GDM1 (cell line): ENCODE data around the gene RALGPS2.
A peak's percentile ranks its signal among the peaks of the same experiment; 100 is the strongest.
"Not testable (repeated sequence)": the region's sequence is repeated elsewhere in the genome, so short reads cannot be mapped to it uniquely, and the experiment has no call there.

Experiments used
- DNase-seq: peaks from one replicate; lab custom pipeline; 2025; lab: John Stamatoyannopoulos, UW

RALGPS2 gene

DNA sequence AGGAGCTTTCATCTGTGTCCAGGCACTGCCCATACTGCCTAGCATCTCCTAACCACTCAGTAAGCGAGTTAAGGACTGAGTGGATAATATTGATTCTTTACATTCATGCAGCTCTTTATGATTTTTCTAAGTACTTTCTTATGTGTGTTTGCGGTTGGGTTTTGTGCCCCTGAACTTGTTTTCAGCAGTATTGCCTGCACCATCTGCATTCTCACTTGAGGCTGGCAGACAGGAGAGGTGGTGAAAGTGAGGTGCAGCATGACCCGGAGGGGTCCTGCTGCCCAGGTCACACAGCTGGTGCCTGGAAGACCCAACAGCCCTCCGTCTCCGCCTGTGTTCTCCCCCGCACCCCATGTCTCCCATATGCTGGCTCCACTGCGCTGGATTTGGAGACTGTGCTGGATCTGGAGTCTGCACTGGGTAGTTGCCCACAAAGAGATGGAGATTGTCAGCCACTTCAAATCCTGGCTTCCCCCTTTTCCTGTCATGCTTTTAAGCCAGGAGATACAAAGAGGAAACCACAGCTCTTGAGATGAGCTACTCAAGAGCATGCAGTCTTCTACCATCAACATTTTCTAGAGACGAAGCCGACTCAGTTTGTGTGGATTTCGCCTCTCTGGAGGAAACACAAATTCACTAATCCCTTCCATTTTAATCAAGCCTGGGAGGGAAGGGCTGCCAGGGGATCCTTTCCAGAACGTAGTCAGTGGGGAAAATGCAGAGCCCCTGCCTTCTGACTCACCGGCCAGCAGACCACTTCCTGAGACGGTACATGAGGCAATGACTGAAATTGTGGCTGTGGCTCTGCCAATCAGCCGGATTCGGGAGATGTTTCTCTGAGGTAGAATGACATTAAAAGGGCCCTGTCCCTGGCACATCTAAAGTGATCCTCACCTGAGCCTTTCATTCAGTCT, 217.5 kb downstream of the RALGPS2 start:
- DNase-seq = peak; percentile 45

DNA sequence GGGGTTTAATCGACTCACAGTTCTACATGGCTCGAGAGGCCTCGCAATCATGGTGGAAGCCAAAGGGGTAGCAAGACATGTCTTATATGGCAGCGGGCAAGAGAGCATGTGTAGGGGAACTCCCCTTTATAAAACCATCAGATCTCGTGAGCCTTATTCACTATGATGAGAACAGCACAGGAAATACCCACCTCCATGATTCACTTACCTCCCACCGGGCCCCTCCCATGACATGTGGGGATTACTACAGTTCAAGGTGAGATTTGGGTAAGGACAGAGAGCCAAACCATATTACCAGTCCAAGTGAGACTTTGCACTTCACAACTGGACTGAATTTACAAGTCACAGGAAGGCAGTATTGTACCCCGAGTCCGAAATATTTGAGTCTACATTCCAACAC, 219.7 kb downstream of the RALGPS2 start:
- DNase-seq = no peak

DNA sequence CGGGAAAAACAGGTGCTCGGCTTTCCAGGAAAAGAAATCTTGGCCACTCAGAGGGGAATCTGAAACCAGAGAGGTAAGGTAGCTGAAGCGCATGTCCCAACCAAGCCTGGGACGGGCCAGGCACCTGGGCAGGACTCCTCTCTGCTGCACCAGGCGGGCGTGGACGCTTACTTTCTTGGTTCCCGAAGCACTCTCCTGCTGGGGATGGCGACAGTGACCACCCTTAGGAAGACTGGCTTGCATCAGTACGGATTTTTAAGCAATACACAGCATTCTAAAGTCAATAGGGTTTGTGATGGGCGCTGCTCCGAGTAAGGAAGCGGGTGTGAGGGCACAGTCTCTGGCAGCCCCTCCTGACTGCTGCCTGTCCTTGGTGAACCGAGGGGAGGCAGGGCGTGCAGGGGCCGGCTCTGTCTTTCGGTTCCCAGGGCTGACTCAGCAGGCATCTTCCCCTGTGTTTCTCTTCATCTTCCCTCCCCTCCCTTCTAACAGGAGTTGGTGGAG, 220.8 kb downstream of the RALGPS2 start:
- no peak for DNase-seq

DNA sequence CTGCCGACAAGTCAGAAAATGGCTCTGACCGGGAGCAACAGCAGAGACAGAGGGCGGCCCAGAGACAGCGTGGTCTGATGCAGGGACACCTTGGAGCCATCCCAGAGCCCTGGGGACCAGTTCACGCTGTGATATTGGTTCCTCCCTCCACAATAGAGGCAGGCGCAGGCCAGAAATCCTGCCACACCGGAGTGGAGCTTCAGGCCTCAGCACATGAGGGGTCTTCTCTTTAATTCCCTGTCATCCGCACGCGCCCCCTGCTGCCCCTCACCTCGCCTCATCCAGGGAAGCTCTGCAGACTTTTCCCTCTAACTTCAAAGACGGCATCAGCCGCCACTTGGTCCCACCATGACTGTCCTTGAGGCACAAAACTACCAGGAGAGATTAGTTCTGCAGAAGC, 221.4 kb downstream of the RALGPS2 start:
- no peak for DNase-seq

DNA sequence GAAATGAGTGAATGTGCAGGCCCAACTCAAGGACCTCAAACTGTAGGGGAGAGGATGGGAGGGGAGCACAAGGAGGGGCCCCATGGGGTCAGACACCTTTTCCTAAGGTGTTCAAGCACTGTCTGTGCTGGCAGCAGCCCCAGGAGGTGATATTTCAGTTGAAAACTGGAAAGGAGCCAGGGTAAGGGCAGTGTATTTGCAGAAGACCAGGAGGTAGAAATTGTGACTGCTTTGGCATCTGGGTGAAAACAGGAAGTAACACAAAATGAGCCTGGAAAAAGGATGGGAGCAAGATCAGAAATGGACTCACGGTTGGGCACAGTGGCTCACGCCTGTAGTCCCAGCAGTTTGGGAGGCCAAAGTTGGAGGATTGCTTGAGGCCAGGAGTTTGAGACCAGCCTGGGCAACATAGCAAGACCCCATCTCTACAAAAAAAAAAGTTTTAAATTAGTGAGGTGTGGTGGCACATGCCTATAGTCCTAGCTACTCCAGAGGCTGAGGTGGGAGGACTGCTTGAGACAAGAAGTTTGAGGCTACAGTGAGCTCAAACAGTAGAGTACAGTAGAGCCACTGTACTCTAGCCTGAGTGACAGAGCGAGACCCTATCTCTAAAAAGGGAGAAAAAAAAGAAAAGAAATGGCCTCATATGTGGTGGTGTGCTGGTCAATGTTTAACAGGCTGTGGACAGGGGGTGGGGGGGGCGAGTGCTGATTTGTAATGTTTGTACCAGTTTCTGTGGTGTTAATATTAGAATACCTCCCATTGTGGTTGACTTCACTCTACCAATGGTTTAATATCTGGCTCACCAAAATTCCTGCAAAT, 222.0 kb downstream of the RALGPS2 start:
- no peak for DNase-seq

DNA sequence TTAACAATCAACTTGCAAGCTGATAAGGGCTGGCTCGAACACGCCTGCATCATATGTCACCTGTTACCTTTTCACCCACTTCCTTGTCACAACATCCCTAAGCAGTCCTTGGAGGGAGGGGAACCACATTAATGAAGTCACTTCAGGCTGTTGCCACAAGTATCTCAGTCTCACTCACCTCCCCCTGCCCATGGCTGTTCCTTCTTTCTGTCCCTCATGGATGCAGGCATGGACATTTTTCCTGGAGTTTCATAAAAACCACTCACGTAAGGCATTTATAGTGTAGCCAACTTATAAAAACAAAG, 222.6 kb downstream of the RALGPS2 start:
- no peak for DNase-seq

DNA sequence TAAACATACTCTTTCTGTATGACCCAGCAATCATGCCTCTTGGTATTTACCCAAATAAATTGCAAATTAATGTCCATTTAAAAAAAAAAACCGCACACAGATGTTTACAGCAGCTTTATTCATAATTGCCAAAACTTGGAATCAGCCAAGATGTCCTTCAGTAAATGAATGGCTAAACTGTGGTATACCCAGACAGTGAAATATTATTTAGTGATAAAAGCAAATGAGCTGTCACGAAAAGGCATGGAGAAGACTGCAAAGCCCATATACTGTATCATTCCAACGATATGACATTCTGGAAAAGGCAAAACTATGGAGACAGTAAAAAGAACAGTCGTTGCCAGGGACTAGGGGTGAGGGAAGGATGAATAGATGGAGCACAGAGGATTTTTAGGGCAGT, 223.6 kb downstream of the RALGPS2 start:
- DNase-seq = no peak

DNA sequence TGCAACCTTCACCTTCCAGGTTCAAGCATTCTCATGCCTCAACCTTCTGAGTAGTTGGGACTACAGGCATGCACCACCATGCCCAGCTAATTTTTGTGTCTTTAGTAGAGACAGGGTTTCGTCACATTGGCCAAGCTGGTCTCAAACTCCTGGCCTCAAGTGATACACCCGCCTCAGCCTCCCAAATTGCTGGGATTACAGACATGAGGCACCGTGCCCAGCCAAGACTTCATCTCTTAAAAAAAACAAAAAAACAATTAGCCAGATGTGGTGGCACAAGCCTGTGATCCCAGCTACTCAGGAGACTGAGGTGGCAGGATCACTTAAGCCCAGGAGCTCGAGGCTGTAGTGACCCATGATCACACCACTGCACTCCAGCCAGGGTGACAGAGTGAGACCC, 224.8 kb downstream of the RALGPS2 start:
- DNase-seq = not testable (repeated sequence)

DNA sequence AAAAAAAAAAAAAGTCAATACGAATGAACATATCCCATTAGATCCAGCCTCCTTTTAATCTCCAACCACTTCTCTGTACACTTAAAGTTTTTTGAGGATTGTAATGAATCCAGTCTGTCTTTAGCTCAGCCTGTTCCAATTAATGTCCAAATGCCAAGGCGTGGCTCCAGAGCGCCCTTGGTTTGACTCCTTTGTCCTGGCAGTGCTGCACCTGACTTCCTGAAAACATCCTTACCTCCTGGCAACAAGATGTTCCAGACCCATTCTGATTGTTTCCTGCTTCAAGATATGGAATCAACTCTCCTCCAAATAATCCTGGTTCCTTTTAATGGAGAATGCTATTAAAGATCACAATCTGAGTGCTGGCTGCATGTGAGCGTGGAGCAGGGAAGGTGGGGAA, 226.6 kb downstream of the RALGPS2 start:
- DNase-seq = no peak

DNA sequence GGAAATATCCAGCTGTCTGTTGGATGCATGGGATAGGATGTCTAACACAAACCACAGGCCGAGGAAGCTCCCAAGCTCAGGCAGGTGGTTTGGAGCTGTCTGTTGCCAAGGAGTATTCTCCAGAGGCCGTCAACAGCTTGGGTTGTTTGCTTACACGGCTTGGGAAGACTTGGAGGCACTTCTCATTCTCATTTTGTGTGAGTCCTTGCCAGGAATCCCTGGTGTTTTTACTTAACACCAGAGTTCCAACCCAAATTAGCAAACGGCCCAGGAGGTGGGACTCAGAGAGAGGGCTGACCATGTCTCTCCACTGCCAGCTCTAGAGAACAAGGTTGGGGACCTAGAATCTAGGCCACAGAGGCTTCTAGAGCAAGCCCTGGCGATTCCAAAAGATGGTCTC, 228.0 kb downstream of the RALGPS2 start:
- no peak for DNase-seq

DNA sequence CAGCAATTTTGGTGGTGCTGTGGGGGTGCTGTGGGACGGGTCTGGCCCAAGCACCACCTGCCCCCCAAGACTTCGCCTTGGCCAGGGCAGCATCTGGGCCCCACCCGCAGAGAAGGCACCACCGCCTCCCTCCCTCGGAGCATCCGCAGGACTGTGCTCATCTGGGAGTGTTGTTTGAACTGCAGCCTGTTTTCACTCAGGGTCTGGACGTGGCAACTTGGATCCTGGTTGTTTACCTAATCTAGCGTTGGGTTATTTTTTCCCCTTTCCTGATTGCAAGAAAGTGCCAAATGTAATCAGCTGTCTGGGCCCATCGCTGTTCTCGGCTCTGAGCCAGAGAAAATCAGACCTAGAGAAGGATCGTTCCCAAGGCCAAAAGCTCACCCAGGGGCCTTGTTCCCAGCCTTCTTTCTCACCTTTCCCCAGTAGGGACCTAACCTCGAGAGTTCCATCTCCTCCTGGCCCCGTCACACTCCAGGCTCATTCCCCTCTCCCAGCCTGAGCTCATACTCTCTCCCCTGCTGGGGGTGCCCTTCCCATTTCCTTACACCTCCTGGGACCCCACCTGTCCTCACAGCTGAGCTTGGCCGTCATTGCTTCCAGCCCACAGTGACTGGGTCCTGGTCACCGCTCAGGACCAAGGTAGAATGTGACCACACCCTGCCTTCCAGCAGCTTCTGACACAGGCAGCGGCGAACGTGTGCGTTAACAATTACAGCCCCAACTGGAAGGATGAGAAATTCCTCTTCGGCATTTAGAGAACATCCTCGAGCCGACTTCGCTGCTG, 228.7 kb downstream of the RALGPS2 start:
- no peak for DNase-seq

DNA sequence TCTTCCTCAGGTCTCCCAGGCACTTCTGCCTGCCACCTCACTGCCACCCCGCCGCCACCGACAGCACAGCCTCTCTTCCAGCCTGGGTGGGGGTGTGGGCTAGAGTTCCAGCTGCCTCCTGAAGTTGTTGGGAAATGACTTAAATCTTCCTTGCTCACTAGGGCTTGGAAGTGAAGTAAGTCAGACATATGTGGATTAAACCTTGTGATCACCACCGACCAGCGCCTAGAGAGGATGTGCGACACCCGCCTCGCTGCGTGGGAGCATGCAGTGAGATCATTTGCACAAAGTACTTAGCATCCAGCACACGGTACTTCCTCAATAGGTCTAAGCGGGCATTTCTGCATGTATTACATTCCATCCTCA, 229.3 kb downstream of the RALGPS2 start:
- DNase-seq = no peak

DNA sequence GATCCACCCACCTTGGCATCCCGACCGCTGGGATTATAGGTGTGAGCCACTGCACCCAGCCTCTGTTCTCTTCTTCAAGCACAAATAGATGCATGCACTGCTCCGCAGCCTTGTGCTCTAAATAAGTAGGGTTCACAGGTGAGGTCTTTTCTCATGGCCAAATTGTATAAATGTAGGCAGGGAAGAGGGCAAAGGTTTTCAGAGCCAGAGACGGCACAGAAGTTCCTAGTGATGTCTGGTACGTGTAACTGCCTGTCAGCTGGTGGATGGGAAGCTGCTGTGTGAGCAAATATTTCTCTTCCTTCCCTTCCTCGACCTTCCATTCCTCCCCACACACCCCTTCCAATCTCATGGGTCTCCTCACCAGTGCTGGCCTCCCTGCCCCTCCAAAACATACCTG, 229.9 kb downstream of the RALGPS2 start:
- DNase-seq = no peak

DNA sequence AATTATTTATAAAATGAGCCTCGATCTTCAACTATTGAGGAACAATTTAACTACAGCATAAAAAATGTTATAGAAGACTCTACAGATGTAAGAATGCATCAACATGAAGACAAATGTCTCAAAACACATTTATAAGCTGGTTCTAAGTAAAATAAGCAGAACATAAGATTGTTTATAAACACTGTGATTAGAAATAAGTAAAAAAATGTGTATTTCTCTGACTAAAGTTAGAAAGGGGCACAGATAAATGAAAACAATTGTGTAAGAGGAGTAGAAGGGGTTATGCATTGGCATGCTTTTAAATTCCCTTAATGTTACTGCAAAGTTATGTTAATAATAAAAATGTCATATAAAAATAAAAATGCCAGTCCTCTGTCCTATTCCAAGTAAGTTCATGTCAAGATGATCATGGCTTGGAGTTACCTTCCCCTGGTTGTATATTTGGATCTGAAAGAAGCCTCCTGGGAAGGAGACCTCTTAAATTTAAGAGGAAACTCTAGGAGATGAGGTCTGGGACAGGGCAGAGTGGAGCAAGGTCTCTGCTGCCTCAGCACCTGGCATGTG, 230.4 kb downstream of the RALGPS2 start:
- no peak for DNase-seq

DNA sequence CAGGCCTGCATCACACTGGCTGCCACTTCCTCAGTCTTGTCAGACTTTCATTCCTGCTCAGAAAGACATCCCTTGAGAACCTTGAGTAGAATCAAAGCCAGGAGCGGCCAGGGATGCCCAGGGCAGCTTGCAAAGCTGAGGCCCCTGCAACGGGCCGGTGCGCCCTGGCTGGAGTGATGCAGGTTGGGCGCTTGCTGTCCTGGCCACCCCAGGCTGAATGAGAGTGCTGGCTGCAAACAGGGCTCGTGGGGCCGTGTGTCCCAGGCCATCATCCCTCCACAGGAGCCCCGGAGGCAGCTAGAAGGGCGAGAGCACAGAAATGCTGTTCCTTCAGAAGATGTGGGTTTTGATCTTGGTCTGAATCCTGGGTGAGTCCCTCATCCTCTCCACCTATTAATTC, 233.4 kb downstream of the RALGPS2 start:
- DNase-seq = no peak

DNA sequence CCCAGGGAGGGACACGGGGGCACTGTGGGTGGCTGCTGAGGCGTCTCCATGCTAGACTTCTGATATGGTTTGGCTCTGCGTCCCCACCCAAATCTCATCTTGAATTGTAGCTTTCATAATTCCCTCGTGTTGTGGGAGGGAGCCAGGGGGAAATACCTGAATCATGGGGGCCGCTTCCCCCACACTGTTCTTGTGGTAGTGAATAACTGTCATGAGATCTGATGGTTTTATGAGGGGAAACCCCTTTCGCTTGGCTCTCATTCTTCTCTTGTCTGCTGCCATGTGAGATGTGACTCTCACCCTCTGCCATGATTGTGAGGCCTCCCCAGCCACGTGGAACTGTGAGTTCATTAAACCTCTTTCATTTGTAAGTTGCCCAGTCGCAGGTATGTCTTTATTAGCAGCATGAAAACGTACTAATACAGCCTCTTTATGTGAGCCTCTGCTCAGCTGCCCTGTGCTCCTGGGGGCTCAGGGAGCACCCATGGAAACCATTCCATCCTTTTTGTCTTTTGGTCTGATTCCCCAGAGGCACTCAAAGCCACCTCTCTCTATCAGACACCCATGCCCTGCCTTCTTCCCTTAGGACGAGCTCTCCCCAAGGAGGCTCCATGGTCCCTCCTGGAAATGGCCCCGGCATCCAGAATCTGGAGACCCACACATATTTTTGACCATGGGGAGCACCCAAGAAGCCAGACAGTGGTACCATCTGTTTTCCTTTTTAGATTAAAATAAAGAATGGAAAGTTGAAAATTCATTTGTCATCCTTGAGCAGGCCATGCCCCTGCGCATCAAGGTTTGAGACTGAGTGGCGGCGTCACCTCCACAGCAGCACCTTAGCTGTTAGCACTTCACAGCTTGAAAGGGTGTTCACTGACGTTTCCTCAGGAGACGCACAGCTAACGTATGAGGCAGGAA, 234.8 kb downstream of the RALGPS2 start:
- DNase-seq = no peak

DNA sequence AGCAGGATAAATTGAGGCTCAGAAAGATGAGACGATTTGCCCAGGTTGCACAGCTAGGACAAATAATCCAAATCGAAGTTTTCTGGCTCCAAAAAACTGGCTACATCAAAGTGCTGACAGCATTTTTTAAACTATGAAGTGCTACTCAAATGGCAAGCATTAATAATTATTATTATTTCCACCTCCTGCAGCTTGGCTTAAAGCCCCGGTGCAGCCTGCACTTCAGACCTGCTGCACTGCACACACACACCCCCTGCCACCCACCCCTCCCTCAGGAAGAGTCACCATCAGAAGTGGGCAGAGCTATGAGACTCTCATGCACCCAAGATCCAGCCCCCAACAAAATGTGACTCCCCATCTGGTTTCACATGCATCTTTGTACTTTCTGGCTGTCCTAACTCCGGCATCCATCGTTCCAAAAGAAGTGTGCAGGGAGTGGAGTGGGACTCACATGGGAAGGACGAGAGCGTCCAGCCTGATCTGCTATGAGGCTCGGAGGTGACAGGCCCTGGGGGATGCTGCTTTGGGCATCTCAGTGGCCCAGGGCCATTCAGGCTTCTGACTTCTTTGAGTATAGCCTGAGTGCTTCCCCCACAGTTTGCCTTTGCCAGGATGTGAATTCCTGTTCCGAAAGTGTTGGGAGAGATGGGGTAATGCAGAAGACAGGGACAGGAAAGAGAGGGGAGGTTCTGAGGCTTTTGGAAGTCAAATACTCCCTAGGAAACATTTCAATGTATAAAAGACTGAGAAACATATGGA, 235.6 kb downstream of the RALGPS2 start:
- no peak for DNase-seq

DNA sequence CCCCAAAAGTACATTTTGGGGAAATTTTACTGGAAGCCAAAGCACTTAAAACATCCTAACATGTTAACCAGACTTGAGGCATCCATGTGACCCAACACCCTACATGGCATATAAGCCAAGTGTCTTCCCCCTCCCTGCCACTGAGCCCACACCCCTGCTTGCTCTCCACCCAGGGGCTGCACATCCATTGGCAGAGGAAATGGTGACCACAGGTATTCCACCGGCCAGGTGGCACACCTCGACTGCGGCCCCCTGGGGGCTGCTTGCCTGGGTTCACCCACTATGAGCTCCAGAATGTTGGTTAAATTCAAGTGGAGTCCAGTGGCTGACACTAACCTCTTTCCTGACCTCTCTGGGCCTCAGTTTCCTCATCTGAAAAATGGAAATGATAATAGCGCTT, 236.3 kb downstream of the RALGPS2 start:
- no peak for DNase-seq

DNA sequence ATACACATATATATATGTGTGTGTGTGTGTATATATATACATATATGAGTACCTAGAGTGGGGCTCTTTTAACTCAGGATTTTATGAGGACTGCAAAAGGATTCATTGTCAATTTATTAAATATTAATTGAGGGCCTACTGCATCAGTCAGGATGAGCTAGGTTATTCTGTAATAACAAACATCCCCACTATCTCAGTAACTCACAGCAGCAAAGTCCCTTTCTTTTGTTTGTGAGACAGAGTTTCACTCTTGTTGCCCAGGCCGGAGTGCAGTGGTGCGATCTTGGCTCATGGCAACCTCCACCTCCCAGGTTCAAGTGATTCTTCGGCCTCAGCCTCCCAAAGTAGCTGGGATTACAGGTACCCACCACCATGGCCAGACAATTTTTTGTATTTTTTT, 236.8 kb downstream of the RALGPS2 start:
- no peak for DNase-seq
